ENCODE results near the gene MARK2. TPM values are rescaled to one million over a fixed set of nuclear protein-coding genes. Genes with fewer than 3 reads are reported as not detected.

Gene MARK2
- total RNA-seq, 1 experiment from 2014 or later: 39.8 TPM

- Histone ChIP-seq H3K9me3 (ENCODE audit: control insufficient read depth in 1 of 2, insufficient read depth in 1 of 2, low read depth in 1 of 2, low read length in 2 of 2) (no peaks in the 10 kb centered on the region), H3K4me1 (ENCODE audit: control insufficient read depth in 1 of 2, insufficient read depth in 2 of 2, low read length in 2 of 2) (no peaks in the 10 kb centered on the region), H2AFZ (ENCODE audit: low read depth, low read length, poor library complexity, severe bottlenecking) (no peak overlapping the region), H3K4me2 (ENCODE audit: low read length) (no peak overlapping the region), H3K27me3 (ENCODE audit: insufficient read depth, low read length) (no peaks in the 10 kb centered on the region), H3K9ac (ENCODE audit: low read length) (no peak overlapping the region), H3K27ac (ENCODE audit: low read depth, low read length) (no peak overlapping the region), H4K20me1 (ENCODE audit: insufficient read depth) (no peaks in the 10 kb centered on the region; the same call in 1 of the 2 replicates), H3K4me3 (replicated peaks in 1 of 2; ENCODE audit: low read depth in 1 of 2, low read length in 2 of 2) (no peak overlapping the region), H3K79me2 (ENCODE audit: insufficient read depth, low read length) (peaks cover 17% of the 10 kb centered on the region), H3K36me3 (ENCODE audit: control insufficient read depth in 1 of 2, insufficient read depth in 2 of 2, low read length in 2 of 2) (peaks cover 41 to 46% of the 10 kb centered on the region in 2 experiments), H3K9me2 (ENCODE audit: insufficient read depth) (no peaks in the 10 kb centered on the region)
- ChIA-PET CTCF (no interaction called here), POLR2A (no interaction called here), RAD21 (ENCODE audit: low non-redundant PET in 1 of 2, low total read pairs in 2 of 2, uncharacterized antibody in 2 of 2, unreplicated experiment in 2 of 2) (no interaction called here)
- no peak for ATAC-seq
- BruUV-seq (replicated peaks): no TSS peak
- no peak for DNase-seq (ENCODE audit: low read depth, low spot score)
- intact Hi-C loops (cut with micrococcal nuclease): no loop called here
- TF ChIP-seq POLR2A (IDR thresholded peaks at IDR 0.05; ENCODE audit: borderline replicate concordance, extremely low read depth, insufficient read depth, insufficient read length) (no peak), TCF7L2 (IDR thresholded peaks at IDR 0.05; ENCODE audit: borderline replicate concordance, extremely low read depth, insufficient read depth, insufficient read length) (no peak), POLR2AphosphoS5 (IDR thresholded peaks at IDR 0.05; ENCODE audit: low read depth, low read length) (no peak), SRF (IDR thresholded peaks at IDR 0.05; ENCODE audit: low read depth) (no peak), JUND (IDR thresholded peaks at IDR 0.05) (no peak), EGR1 (IDR thresholded peaks at IDR 0.05; ENCODE audit: low read depth) (no peak), CEBPB (IDR thresholded peaks at IDR 0.05; ENCODE audit: low read depth) (no peak), CBX3 (IDR thresholded peaks at IDR 0.05; ENCODE audit: low read depth) (no peak), ELF1 (IDR thresholded peaks at IDR 0.05; ENCODE audit: borderline replicate concordance, low read depth) (no peak), ZFX (IDR thresholded peaks at IDR 0.05) (no peak), SP1 (IDR thresholded peaks at IDR 0.05; ENCODE audit: low read depth) (no peak), YY1 (IDR thresholded peaks at IDR 0.05; ENCODE audit: extremely low read depth, insufficient replicate concordance, low read depth, low read length) (no peak), REST (IDR thresholded peaks at IDR 0.05; ENCODE audit: low read depth) (no peak), CTCF (IDR thresholded peaks at IDR 0.05 in 2 of 3, conservative IDR thresholded peaks at IDR 0.05 in 1 of 3; ENCODE audit: borderline replicate concordance in 1 of 3, insufficient read depth in 1 of 3, low read depth in 2 of 3, low read length in 2 of 3) (no peak), RAD21 (IDR thresholded peaks at IDR 0.05; ENCODE audit: low read depth) (no peak), ATF3 (IDR thresholded peaks at IDR 0.05) (no peak)
These were observed 58.7 kb downstream of the MARK2 start for GRCh38 chr11:63897459-63898146.
